Suprapubic skin (tissue), 4 donors: ENCODE measurements around the gene MADCAM1. TPM values are rescaled to one million over a fixed set of nuclear protein-coding genes. Genes with fewer than 3 reads are reported as not detected.

Experiments
- DNase-seq, 2 donors: peaks; one replicate each; pipeline ENCODE4 v3.0.0-alpha.2; 2019; ENCODE audit warnings: low spot score in 2 of 2
- H3K27ac ChIP-seq: fragments of 200-600 bp; sonication (generic); one replicate; pipeline ENCODE4 v1.5.1; 2019
- H3K27me3 ChIP-seq: fragments of 200-600 bp; sonication (generic); one replicate; pipeline ENCODE4 v1.5.1; 2019
- H3K36me3 ChIP-seq: fragments of 200-600 bp; sonication (generic); one replicate; pipeline ENCODE4 v1.5.1; 2019
- H3K4me1 ChIP-seq: fragments of 200-600 bp; sonication (generic); one replicate; pipeline ENCODE4 v1.5.1; 2019
- H3K4me3 ChIP-seq: fragments of 200-600 bp; sonication (generic); one replicate; pipeline ENCODE4 v1.5.1; 2019; ENCODE audit warnings: mild to moderate bottlenecking
- H3K9me3 ChIP-seq: fragments of 200-600 bp; sonication (generic); one replicate; pipeline ENCODE4 v1.5.1; 2019
- CTCF ChIP-seq, 2 donors: fragments of 200-600 bp in 1 of 2; fragments of 450-650 bp in 1 of 2; sonication (generic) in 1 of 2; IDR thresholded peaks; one replicate each; pipeline ENCODE4 v1.5.1; 2016 to 2019; ENCODE audit warnings: antibody characterized with exemption in 2 of 2, mild to moderate bottlenecking in 1 of 2, moderate library complexity in 1 of 2
- EP300 ChIP-seq: sonication (generic); formaldehyde crosslinking; IDR thresholded peaks from one replicate; pipeline ENCODE4 v1.6.1; 2017; ENCODE audit warnings: antibody characterized with exemption
- POLR2A ChIP-seq, 2 donors: fragments of 450-650 bp; IDR thresholded peaks; one replicate each; pipeline ENCODE4 v1.6.1; 2017; ENCODE audit warnings: antibody characterized with exemption in 2 of 2, mild to moderate bottlenecking in 2 of 2, moderate library complexity in 2 of 2
- POLR2AphosphoS5 ChIP-seq, 3 donors: sonication (generic); formaldehyde crosslinking; IDR thresholded peaks; one replicate each; pipeline ENCODE4 v1.6.1; 2017; ENCODE audit warnings: antibody characterized with exemption in 3 of 3
- WGBS: methylation state at CpG from one replicate; pipeline ENCODE4 v1.1.5; 2018; 5-methylcytosine and 5-hydroxymethylcytosine counted together
- total RNA-seq, 4 donors: library from RNA; depleted of rRNA; stranded (reverse); fragments of >200 nt; gene quantifications; one replicate each; pipeline ENCODE4 v1.1.0, GENCODE V29; 2016

MADCAM1 gene
- total RNA-seq, 4 donors from 2014 or later = 0.64 TPM; not detected in 3

- peak overlapping the region; percentile 87 for H3K27ac ChIP-seq
- peak overlapping the region; percentile 86 for H3K4me3 ChIP-seq
- H3K27me3 ChIP-seq = no peaks in the 10 kb centered on the region
- H3K4me1 ChIP-seq = peaks cover 32% of the 10 kb centered on the region
- peaks cover 10% of the 10 kb centered on the region for H3K36me3 ChIP-seq
- WGBS = no CpG with 5 or more reads among the region's 103 CpGs
- H3K9me3 ChIP-seq = no peaks in the 10 kb centered on the region
- DNase-seq = peak in 1 of 2 donors; percentile 87
- TF ChIP-seq EP300 = no peak
- peak in 1 of 3 donors; percentile 12 for TF ChIP-seq POLR2AphosphoS5 (IDR thresholded peaks at IDR 0.05)
Measured at GRCh38 chr19:531009-531752, 34.9 kb downstream of the MADCAM1 start.

- H3K9me3 ChIP-seq = no peaks in the 10 kb centered on the region
- DNase-seq = no peak
- no peaks in the 10 kb centered on the region for H3K27me3 ChIP-seq
- H3K36me3 ChIP-seq = peaks cover 18% of the 10 kb centered on the region
- peak within 1 kb of the TSS; percentile 87 for H3K27ac ChIP-seq
- 0% methylated on average over 8 of the region's 84 CpGs for WGBS
- H3K4me3 ChIP-seq = peak within 1 kb of the TSS; percentile 86
- H3K4me1 ChIP-seq = peaks cover 32% of the 10 kb centered on the region
- no peak for TF ChIP-seq POLR2AphosphoS5 (IDR thresholded peaks at IDR 0.05)
- peak in 1 of 2 donors; percentile 77 for TF ChIP-seq POLR2A (IDR thresholded peaks at IDR 0.05)
Measured at GRCh38 chr19:531753-532560, 35.7 kb downstream of the MADCAM1 start, which contains the start of gene CDC34. Gene CDC34 (plus strand): TSS chr19:531760. CDS start chr19:531932, 172 bp downstream.

GRCh38 chr19:532561-533363 is 36.5 kb downstream of the MADCAM1 start:
- DNase-seq = peak in 1 of 2 donors; percentile 83
- H3K4me1 ChIP-seq = peaks cover 32% of the 10 kb centered on the region

GRCh38 chr19:533364-534058 is 37.2 kb downstream of the MADCAM1 start:
- DNase-seq = no peak
- Histone ChIP-seq H3K27me3 (no peaks in the 10 kb centered on the region), H3K4me1 (peaks cover 32% of the 10 kb centered on the region), H3K27ac (peak overlapping the region; percentile 83), H3K36me3 (peaks cover 30% of the 10 kb centered on the region), H3K4me3 (peak overlapping the region; percentile 86), H3K9me3 (no peaks in the 10 kb centered on the region)
- 48% methylated on average over 8 of the region's 25 CpGs for WGBS
- TF ChIP-seq EP300 (no peak), POLR2A (IDR thresholded peaks at IDR 0.05) (no peak), POLR2AphosphoS5 (IDR thresholded peaks at IDR 0.05) (no peak), CTCF (IDR thresholded peaks at IDR 0.05) (no peak)

More at GRCh38 chr19:532561-533363, 36.5 kb downstream of the MADCAM1 start:
- Histone ChIP-seq H3K27me3 (no peaks in the 10 kb centered on the region), H3K36me3 (peaks cover 23% of the 10 kb centered on the region), H3K9me3 (no peaks in the 10 kb centered on the region), H3K27ac (peak overlapping the region; percentile 83), H3K4me3 (peak overlapping the region; percentile 86)
- TF ChIP-seq EP300 (no peak), CTCF (IDR thresholded peaks at IDR 0.05) (peak; percentile 22 to 24), POLR2A (IDR thresholded peaks at IDR 0.05) (no peak), POLR2AphosphoS5 (IDR thresholded peaks at IDR 0.05) (no peak)
- 0% methylated on average over 22 of the region's 47 CpGs for WGBS

- Histone ChIP-seq H3K4me1 (peaks cover 32% of the 10 kb centered on the region), H3K4me3 (peak overlapping the region; percentile 86), H3K9me3 (no peaks in the 10 kb centered on the region), H3K27ac (no peak overlapping the region), H3K36me3 (peaks cover 36% of the 10 kb centered on the region), H3K27me3 (no peaks in the 10 kb centered on the region)
- WGBS = 79% methylated on average over 10 of the region's 14 CpGs
- DNase-seq = no peak
- TF ChIP-seq POLR2A (IDR thresholded peaks at IDR 0.05) = no peak
- no peak for TF ChIP-seq EP300
- no peak for TF ChIP-seq CTCF (IDR thresholded peaks at IDR 0.05)
- TF ChIP-seq POLR2AphosphoS5 (IDR thresholded peaks at IDR 0.05) = no peak
Measured at GRCh38 chr19:534088-534487, 37.8 kb downstream of the MADCAM1 start.
